Measurements from ENCODE around the gene CNTN4. TPM values are rescaled to one million over a fixed set of nuclear protein-coding genes. Genes with fewer than 3 reads are reported as not detected.

The CNTN4 gene
- total and polyA plus RNA-seq, 8 donors: 2.5 to 10.8 (median 5.1) TPM

- no peaks in the 10 kb centered on the region for H3K36me3 ChIP-seq
- 73 to 86% methylated on average over 10 of the region's 10 CpGs for WGBS, 2 donors
- no peaks in the 10 kb centered on the region for H3K27me3 ChIP-seq
- no peak overlapping the region for H3K4me3 ChIP-seq
- no peaks in the 10 kb centered on the region for H3K9me3 ChIP-seq
- DNase-seq: no peak
- H3K27ac ChIP-seq: no peak overlapping the region
- no peak for TF ChIP-seq CTCF (IDR thresholded peaks at IDR 0.05)
- intact Hi-C loops (cut with DNase I): no loop called here
- ATAC-seq: no peak
- H3K4me1 ChIP-seq: no peaks in the 10 kb centered on the region
- no peak for FAIRE-seq
Measured at GRCh38 chr3:2148561-2149340, 50.1 kb downstream of the CNTN4 start.

- no peak for TF ChIP-seq CTCF (IDR thresholded peaks at IDR 0.05)
- no peak overlapping the region for H3K27ac ChIP-seq
- H3K9me3 ChIP-seq: no peaks in the 10 kb centered on the region
- FAIRE-seq (no peak), ATAC-seq (no peak), DNase-seq (no peak)
- H3K27me3 ChIP-seq: no peaks in the 10 kb centered on the region
- H3K36me3 ChIP-seq: no peaks in the 10 kb centered on the region
- H3K4me1 ChIP-seq: no peaks in the 10 kb centered on the region
- no peak overlapping the region for H3K4me3 ChIP-seq
- 64 to 84% methylated on average over 2 of the region's 2 CpGs for WGBS, 2 donors
- intact Hi-C loops (cut with DNase I): no loop called here
Measured at GRCh38 chr3:2153053-2153452, 54.4 kb downstream of the CNTN4 start.

- DNase-seq: no peak
- Histone ChIP-seq H3K4me1 (no peaks in the 10 kb centered on the region), H3K36me3 (no peaks in the 10 kb centered on the region), H3K27me3 (no peaks in the 10 kb centered on the region), H3K27ac (no peak overlapping the region), H3K9me3 (no peaks in the 10 kb centered on the region), H3K4me3 (no peak overlapping the region)
- TF ChIP-seq CTCF (IDR thresholded peaks at IDR 0.05): no peak
- no peak for FAIRE-seq
- intact Hi-C loops (cut with DNase I): no loop called here
- 55 to 59% methylated on average over 5 of the region's 5 CpGs for WGBS, 2 donors
- ATAC-seq: no peak
Measured at GRCh38 chr3:2153547-2153946, 54.9 kb downstream of the CNTN4 start.

- H3K4me1 ChIP-seq: no peaks in the 10 kb centered on the region
- WGBS, 2 donors: 5 to 12% methylated on average over 3 of the region's 3 CpGs
- no peak overlapping the region for H3K27ac ChIP-seq
- no peaks in the 10 kb centered on the region for H3K36me3 ChIP-seq
- no peak for FAIRE-seq
- no peak for ATAC-seq
- no peak overlapping the region for H3K4me3 ChIP-seq
- no peak for DNase-seq
- intact Hi-C loops (cut with DNase I): no loop called here
- TF ChIP-seq CTCF (IDR thresholded peaks at IDR 0.05): no peak
- no peaks in the 10 kb centered on the region for H3K27me3 ChIP-seq
- no peaks in the 10 kb centered on the region for H3K9me3 ChIP-seq
Measured at GRCh38 chr3:2154621-2155020, 56.0 kb downstream of the CNTN4 start.

- intact Hi-C loops (cut with DNase I): no loop called here
- TF ChIP-seq CTCF (IDR thresholded peaks at IDR 0.05): peak in 1 of 4 donors; percentile 24
- ATAC-seq (peak in 2 of 4 donors; percentile 50 to 64), DNase-seq (peak in 2 of 6 donors; percentile 13 to 56), FAIRE-seq (no peak)
- Histone ChIP-seq H3K9me3 (no peaks in the 10 kb centered on the region), H3K4me3 (no peak overlapping the region), H3K27ac (no peak overlapping the region), H3K27me3 (no peaks in the 10 kb centered on the region), H3K4me1 (no peaks in the 10 kb centered on the region), H3K36me3 (no peaks in the 10 kb centered on the region)
- 42 to 57% methylated on average over 19 of the region's 19 CpGs for WGBS, 2 donors
Measured at GRCh38 chr3:2156244-2156847, 57.7 kb downstream of the CNTN4 start.
